Heart right ventricle (tissue), 16 donors: Measurements from ENCODE around the gene JUND. TPM values are rescaled to one million over a fixed set of nuclear protein-coding genes. Genes with fewer than 3 reads are reported as not detected.

ENCODE experiments used
- ATAC-seq, 8 donors: fragments of 200-7000 bp; cut with Tn5 transposase; one replicate each; pipeline ENCODE4 v1.9.1; 2020; ENCODE audit warnings: mild to moderate bottlenecking in 8 of 8, moderate library complexity in 8 of 8, moderate number of reproducible peaks in 1 of 8
- DNase-seq, 2 donors: peaks; one replicate each; pipeline ENCODE4 v3.0.0-alpha.2; 2020
- H3K27ac ChIP-seq, 10 donors: fragments of 200-600 bp; sonication (generic) in 2 of 10; one replicate each; pipeline versions ENCODE4 v1.5.0 to v1.8.0; 2020 to 2022; ENCODE audit warnings: mild to moderate bottlenecking in 3 of 10
- H3K27me3 ChIP-seq, 7 donors: fragments of 200-600 bp; one replicate each; pipeline ENCODE4 v1.8.0; 2021 to 2022; ENCODE audit warnings: mild to moderate bottlenecking in 2 of 7
- H3K36me3 ChIP-seq, 9 donors: fragments of 200-600 bp; sonication (generic) in 1 of 9; one replicate each; pipeline versions ENCODE4 v1.5.0 to v1.8.0; 2020 to 2022; ENCODE audit warnings: mild to moderate bottlenecking in 2 of 9
- H3K4me1 ChIP-seq, 9 donors: fragments of 200-600 bp; sonication (generic) in 1 of 9; one replicate each; pipeline versions ENCODE4 v1.5.0 to v1.8.0; 2020 to 2022; ENCODE audit warnings: mild to moderate bottlenecking in 4 of 9
- H3K4me3 ChIP-seq, 10 donors: fragments of 200-600 bp; sonication (generic) in 2 of 10; one replicate each; pipeline versions ENCODE4 v1.5.0 to v1.8.0; 2020 to 2022; ENCODE audit warnings: mild to moderate bottlenecking in 7 of 10, moderate library complexity in 2 of 10
- H3K9me3 ChIP-seq, 11 donors: fragments of 200-600 bp in 10 of 11; sonication (generic) in 2 of 11; one replicate each; pipeline versions ENCODE4 v1.5.0 to v1.8.0; 2013 to 2022; ENCODE audit warnings: mild to moderate bottlenecking in 2 of 11, control low read depth in 1 of 11, moderate library complexity in 1 of 11
- WGBS, 2 donors: extraction: QIAGEN DNeasy Blood & Tissue Kit; methylation state at CpG; one replicate each; pipeline ENCODE4 v1.1.7; 2013; ENCODE audit warnings: inconsistent platforms in 1 of 2; 5-methylcytosine and 5-hydroxymethylcytosine counted together
- intact Hi-C, 10 donors: fragments of 100-400 bp; cut with DNase I; formaldehyde crosslinking; loops; one replicate each; pipeline versions ENCODE4 v1.11.1 to v1.14.2; 2022
- polyA plus RNA-seq, 2 donors: library from polyadenylated mRNA; stranded (reverse); fragments of 200-250 nt; gene quantifications; one replicate each; pipeline ENCODE4 v1.2.3, GENCODE V29; 2013
- total RNA-seq, 10 donors: library from RNA; stranded (reverse); fragmentation: NEBNext Ultra II Directional in 3 of 10; extraction: Animal tissue kit (Norgen Biotek cat#: 25700) in 3 of 10; gene quantifications; one replicate each; pipeline versions ENCODE4 v1.2.1 to v1.2.4, GENCODE V29; 2021 to 2023
- TF ChIP-seq, protein P1 (sequence below), 9 donors: fragments of 200-600 bp; sonication (generic) in 2 of 9; IDR thresholded peaks; one replicate each; pipeline versions ENCODE4 v1.5.0 to v1.8.0; 2021 to 2022; ENCODE audit warnings: antibody characterized with exemption in 9 of 9, mild to moderate bottlenecking in 5 of 9, moderate library complexity in 1 of 9
- donor health status: Arrhythmogenic right ventricular cardiomyopathy.
- donor health status: ischemic (EF 13 %, LVEDD 7.1; RV severe dilation, severe dysfunction).
- donor health status: healthy with polysubstance abuse.
- donor health status: DM: no; HTN: yes; CAD: no.
- donor health status: DM: no; HTN: no; CAD: no.
- donor health status: ischemic (EF 25% LVEDD 6.9; RV normal size, moderate dysfunction).
- donor health status: ischemic (EF 25% LVEDD 5.7; RV mildly dilated, moderate dysfunction).
- donor health status: healthy.
- donor health status: DM: yes; HTN: yes; CAD: no.
- donor health status: Ischemic cardiomyopathy.
- donor health status: ischemic (EF 35%, LVEDD 5.7; RV mildly dilated, moderate dysfunction).
- donor health status: nonischemic (EF 11% LVEDD 7.7; RV severe dilation, severe dysfunction).
- donor health status: DM: yes; HTN: yes; CAD: no.
- donor health status: PGD.
- donor health status: ischemic (EF 29% LVEDD 5.4; RV normal size, mild dysfunction).
- donor health status: nonischemic (EF 23%, LVEDD 6.1; RV moderate dilation, normal function).

Gene JUND
- total and polyA plus RNA-seq, 12 donors, result 93.7 to 278 (median 133) TPM

DNA sequence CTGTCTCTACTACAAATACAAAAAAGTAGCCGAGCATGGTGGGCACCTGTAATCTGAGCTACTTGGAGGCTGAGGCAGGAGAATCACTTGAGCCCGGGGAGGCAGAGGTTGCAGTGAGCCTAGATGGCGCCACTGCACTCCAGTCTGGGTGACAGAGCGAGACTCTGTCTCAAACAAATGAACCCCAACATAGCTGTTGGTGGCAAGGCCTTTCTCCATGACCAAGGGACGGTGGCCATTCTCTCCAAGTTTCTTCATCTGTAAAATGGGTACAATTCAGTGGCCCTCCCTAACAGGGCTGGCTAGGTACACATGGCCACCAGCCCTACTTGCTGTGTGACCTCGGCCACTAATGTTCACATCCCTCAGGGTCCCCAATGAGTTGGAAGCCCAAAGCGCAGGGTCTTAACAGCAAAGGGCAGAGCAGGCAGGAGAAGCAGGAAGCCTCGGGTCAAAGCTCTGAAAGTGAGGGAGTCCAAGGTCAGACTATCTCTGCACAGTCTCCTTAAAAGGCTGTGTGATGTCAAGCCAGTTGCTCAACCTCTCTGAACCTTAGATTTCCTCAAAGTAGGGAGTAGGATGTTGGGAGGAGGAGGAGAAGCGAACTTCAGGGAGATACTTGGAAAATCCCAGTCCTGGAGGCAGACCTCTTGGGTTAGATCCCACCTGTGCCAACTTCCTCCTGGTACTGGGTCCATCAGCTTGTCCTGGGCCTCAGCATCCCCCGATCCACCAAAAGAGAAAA lies 2.7 kb downstream of the JUND start:
- Histone ChIP-seq H3K36me3 (peaks cover 0 to 34% (median 15%) of the 10 kb centered on the region in 9 donors), H3K4me3 (peak overlapping the region; percentile 75 to 100 (median 94)), H3K9me3 (no peaks in the 10 kb centered on the region), H3K27ac (peak overlapping the region in 8 of 10 donors; percentile 99 to 100 (median 100)), H3K4me1 (peaks cover 17 to 72% (median 65%) of the 10 kb centered on the region in 9 donors), H3K27me3 (no peaks in the 10 kb centered on the region)
- TF ChIP-seq, protein P1, sequence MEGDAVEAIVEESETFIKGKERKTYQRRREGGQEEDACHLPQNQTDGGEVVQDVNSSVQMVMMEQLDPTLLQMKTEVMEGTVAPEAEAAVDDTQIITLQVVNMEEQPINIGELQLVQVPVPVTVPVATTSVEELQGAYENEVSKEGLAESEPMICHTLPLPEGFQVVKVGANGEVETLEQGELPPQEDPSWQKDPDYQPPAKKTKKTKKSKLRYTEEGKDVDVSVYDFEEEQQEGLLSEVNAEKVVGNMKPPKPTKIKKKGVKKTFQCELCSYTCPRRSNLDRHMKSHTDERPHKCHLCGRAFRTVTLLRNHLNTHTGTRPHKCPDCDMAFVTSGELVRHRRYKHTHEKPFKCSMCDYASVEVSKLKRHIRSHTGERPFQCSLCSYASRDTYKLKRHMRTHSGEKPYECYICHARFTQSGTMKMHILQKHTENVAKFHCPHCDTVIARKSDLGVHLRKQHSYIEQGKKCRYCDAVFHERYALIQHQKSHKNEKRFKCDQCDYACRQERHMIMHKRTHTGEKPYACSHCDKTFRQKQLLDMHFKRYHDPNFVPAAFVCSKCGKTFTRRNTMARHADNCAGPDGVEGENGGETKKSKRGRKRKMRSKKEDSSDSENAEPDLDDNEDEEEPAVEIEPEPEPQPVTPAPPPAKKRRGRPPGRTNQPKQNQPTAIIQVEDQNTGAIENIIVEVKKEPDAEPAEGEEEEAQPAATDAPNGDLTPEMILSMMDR (IDR thresholded peaks at IDR 0.05), result peak in 5 of 9 donors; percentile 19 to 44 (median 34)
- no peak for DNase-seq
- no peak for ATAC-seq
- 58 to 66% methylated on average over 10 of the region's 10 CpGs for WGBS, 2 donors
- intact Hi-C loops, result loop anchor here (1.0 to 10.0 kb wide), 10 partner anchors 44 to 139 kb away; partner anchors contain the start of genes LSM4 (in 7 of the 10), SSBP4 (in 3 of the 10) and PGPEP1 (in 1 of the 10)

DNA sequence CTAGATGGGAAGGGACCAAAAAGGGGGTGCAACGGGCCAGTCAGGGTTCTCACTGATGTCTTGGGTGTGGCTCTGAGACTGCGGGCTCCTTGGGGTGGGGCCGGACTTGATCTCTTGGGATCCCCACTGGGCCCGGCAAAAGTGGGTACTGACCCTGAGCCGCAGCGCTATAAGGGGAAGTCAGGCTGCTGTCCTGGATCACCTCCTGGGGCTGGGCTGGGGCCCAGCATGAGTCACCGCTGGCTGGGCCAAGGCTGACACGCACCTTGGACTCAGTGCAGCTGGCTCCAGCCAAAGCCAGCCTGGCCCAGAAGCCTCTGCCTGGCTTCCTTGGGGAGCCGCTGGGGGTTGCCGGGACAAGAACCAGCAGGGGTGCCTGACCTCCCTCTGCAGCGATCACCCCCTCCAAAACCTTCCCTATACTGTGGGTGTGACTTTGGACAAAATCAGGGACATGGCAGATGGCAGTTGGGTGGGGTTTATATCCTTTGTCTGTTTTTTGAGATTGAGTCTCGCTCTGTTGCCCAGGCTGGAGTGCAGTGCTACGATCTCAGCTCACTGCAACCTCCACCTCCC lies 6.6 kb downstream of the JUND start:
- intact Hi-C loops, result loop anchor here in 8 of 10 donors (5.0 to 10.0 kb wide), 7 partner anchors 47 to 142 kb away; partner anchors contain the start of genes SSBP4 (in 3 of the 8), LSM4 (in 1 of the 8) and PGPEP1 (in 1 of the 8)
- Histone ChIP-seq H3K27me3 (no peaks in the 10 kb centered on the region), H3K9me3 (no peaks in the 10 kb centered on the region), H3K27ac (peak overlapping the region; percentile 31 to 90 (median 75)), H3K4me1 (peaks cover 17 to 58% (median 49%) of the 10 kb centered on the region in 9 donors), H3K4me3 (peak overlapping the region in 4 of 10 donors; percentile 3 to 18 (median 12)), H3K36me3 (peaks cover 0 to 34% (median 15%) of the 10 kb centered on the region in 9 donors)
- DNase-seq (peak; percentile 88 to 89), ATAC-seq (peak; percentile 79 to 90 (median 87))
- WGBS, 2 donors, result 10 to 21% methylated on average over 13 of the region's 13 CpGs
- TF ChIP-seq, protein P1 (IDR thresholded peaks at IDR 0.05), result peak in 4 of 9 donors; percentile 11 to 24 (median 22)

DNA sequence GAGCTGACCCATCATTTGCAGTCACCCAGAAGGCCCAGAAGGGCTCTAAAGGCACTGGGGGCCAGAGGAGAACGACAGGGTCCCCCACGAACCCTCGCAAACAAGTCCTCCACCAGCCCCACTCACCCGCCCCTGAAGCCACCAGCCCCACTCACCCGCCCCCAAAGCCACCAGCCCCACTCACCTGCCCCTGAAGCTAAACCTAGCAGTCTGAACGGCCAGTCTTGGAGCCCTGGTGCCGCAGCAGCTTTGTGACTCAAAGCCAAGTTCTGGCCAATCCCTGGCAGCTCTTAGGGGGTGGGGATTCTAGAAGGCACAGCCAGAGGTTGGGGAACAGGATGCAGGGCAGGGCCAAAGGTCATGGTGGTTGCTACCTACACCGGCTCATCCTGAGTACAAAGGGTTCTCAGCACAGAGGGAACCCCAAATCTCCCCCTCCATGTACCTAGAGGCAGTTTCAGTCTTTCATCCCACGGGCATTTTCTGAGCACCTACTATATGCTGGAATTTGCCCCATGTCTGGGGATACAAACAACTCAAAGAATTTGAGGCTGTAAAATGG lies 7.1 kb downstream of the JUND start, which contains the start of gene IQCN:
TSS of gene IQCN (minus strand) at position 234 of the 562 bp plus-strand sequence. CDS start 4,974 bp downstream, outside the sequence.
- TF ChIP-seq, protein P1 (IDR thresholded peaks at IDR 0.05), result no peak
- WGBS, 2 donors, result 75 to 77% methylated on average over 9 of the region's 9 CpGs
- ATAC-seq (peak in 6 of 8 donors; percentile 1 to 23 (median 10)), DNase-seq (no peak)
- H3K4me3 ChIP-seq, result peak within 1 kb of the TSS in 4 of 10 donors; percentile 3 to 18 (median 12)
- no peaks in the 10 kb centered on the region for H3K27me3 ChIP-seq
- H3K36me3 ChIP-seq, result peaks cover 0 to 35% (median 15%) of the 10 kb centered on the region in 9 donors
- no peaks in the 10 kb centered on the region for H3K9me3 ChIP-seq
- intact Hi-C loops, result loop anchor here in 2 of 10 donors (10.0 kb wide), 2 partner anchors 131 to 141 kb away; partner anchors contain the start of gene SSBP4 (in 1 of the 2)
- peak within 1 kb of the TSS; percentile 31 to 90 (median 75) for H3K27ac ChIP-seq
- peaks cover 17 to 58% (median 49%) of the 10 kb centered on the region in 9 donors for H3K4me1 ChIP-seq
